H1 (cell line): ENCODE results near the gene CEMIP2. TPM values are rescaled to one million over a fixed set of nuclear protein-coding genes. Genes with fewer than 3 reads are reported as not detected.

ENCODE experiments used
- CTCF ChIA-PET: fragments of 300-600 bp; sonication (Branson Sonifier 250); formaldehyde crosslinking; loops from one replicate; lab custom pipeline; 2021; ENCODE audit not compliant: partially characterized antibody; lab: Charles Lee
- POLR2A ChIA-PET: fragments of 300-600 bp; sonication (Branson Sonifier 250); formaldehyde crosslinking; loops from one replicate; lab custom pipeline; 2021; ENCODE audit warnings: inconsistent platforms; ENCODE audit not compliant: partially characterized antibody; lab: Charles Lee
- DNase-seq, 2 experiments: peaks; one replicate each; pipeline versions ENCODE4 v3.0.0 to v3.0.0-alpha.2; 2010 to 2022; ENCODE audit warnings: low spot score in 2 of 2, low read depth in 1 of 2, mixed read lengths in 1 of 2
- FAIRE-seq: peaks from 2 replicates; lab custom pipeline; 2011; peaks lifted over from hg19 to GRCh38; lab: Jason Lieb, UNC
- H2AFZ ChIP-seq: 2 replicates; pipeline ENCODE4 v1.8.1; 2012; ENCODE audit warnings: low read length, inconsistent platforms
- H2AK5ac ChIP-seq: 2 replicates; pipeline ENCODE4 v1.6.1; 2013; ENCODE audit warnings: low read depth, low read length
- H2BK120ac ChIP-seq: replicated peaks from 2 replicates; pipeline ENCODE3; 2013; ENCODE audit warnings: low read depth, low read length, inconsistent platforms
- H2BK12ac ChIP-seq: 2 replicates; pipeline ENCODE4 v1.6.1; 2013; ENCODE audit warnings: low read depth, low read length
- H2BK15ac ChIP-seq: 2 replicates; pipeline ENCODE4 v1.6.1; 2013; ENCODE audit warnings: low read length
- H2BK20ac ChIP-seq: 2 replicates; pipeline ENCODE4 v1.6.1; 2013; ENCODE audit warnings: low read length
- H2BK5ac ChIP-seq: 2 replicates; pipeline ENCODE4 v1.6.1; 2013; ENCODE audit warnings: low read depth, low read length
- H3K14ac ChIP-seq: 2 replicates; pipeline ENCODE4 v1.6.1; 2013; ENCODE audit warnings: inconsistent platforms; ENCODE audit not compliant: insufficient read length
- H3K18ac ChIP-seq: 2 replicates; pipeline ENCODE4 v1.6.1; 2013; ENCODE audit warnings: low read length; ENCODE audit errors: extremely low read depth
- H3K23ac ChIP-seq: 2 replicates; pipeline ENCODE4 v1.6.1; 2013; ENCODE audit warnings: inconsistent platforms; ENCODE audit not compliant: insufficient read length
- H3K23me2 ChIP-seq: 2 replicates; pipeline ENCODE4 v1.6.1; 2013; ENCODE audit warnings: low read depth, low read length
- H3K27ac ChIP-seq: 2 replicates; pipeline ENCODE4 v1.6.1; 2011; ENCODE audit warnings: low read depth, low read length, inconsistent platforms
- H3K27me3 ChIP-seq, 4 experiments: replicated peaks in 1 of 4; 1 replicate in 1 of 4; 2 replicates in 3 of 4; pipeline versions ENCODE4 v1.6.1 to v1.8.1; 2011 to 2013; ENCODE audit warnings: low read length in 3 of 4, mild to moderate bottlenecking in 3 of 4, inconsistent platforms in 2 of 4, mixed read lengths in 2 of 4, moderate library complexity in 1 of 4; ENCODE audit not compliant: control insufficient read depth in 3 of 4, insufficient read depth in 3 of 4; ENCODE audit errors: extremely low read depth in 1 of 4
- H3K36me3 ChIP-seq, 4 experiments: 2 replicates each; pipeline versions ENCODE4 v1.6.1 to v1.8.1; 2011 to 2013; ENCODE audit warnings: mild to moderate bottlenecking in 4 of 4, low read length in 3 of 4, moderate library complexity in 2 of 4, control low read depth in 1 of 4, inconsistent platforms in 1 of 4; ENCODE audit not compliant: insufficient read depth in 4 of 4, control insufficient read depth in 2 of 4
- H3K4ac ChIP-seq: replicated peaks from 2 replicates; pipeline ENCODE3; 2013; ENCODE audit warnings: low read length, low read depth, mixed read lengths, inconsistent platforms; ENCODE audit not compliant: insufficient read length
- H3K4me1 ChIP-seq, 4 experiments: replicated peaks in 1 of 4; 1 replicate in 1 of 4; 2 replicates in 3 of 4; pipeline versions ENCODE4 v1.6.1 to v1.8.1; 2011 to 2013; ENCODE audit warnings: low read length in 3 of 4, inconsistent platforms in 2 of 4, mixed read lengths in 1 of 4; ENCODE audit not compliant: insufficient read depth in 4 of 4, control insufficient read depth in 3 of 4
- H3K4me2 ChIP-seq, 2 experiments: 2 replicates each; pipeline versions ENCODE4 v1.6.1 to v1.8.1; 2011 to 2013; ENCODE audit warnings: low read depth in 2 of 2, low read length in 2 of 2, control low read depth in 1 of 2, inconsistent platforms in 1 of 2, mild to moderate bottlenecking in 1 of 2; ENCODE audit not compliant: insufficient read depth in 1 of 2
- H3K4me3 ChIP-seq, 4 experiments: fragments of 200-600, 300-600 bp in 1 of 4; sonication (generic), shearing (Covaris generic), sonication (Bioruptor Twin) in 1 of 4; 2 replicates each; pipeline versions ENCODE4 v1.5.1 to v1.8.1; 2011 to 2016; ENCODE audit warnings: low read length in 4 of 4, low read depth in 3 of 4, control low read depth in 2 of 4, inconsistent platforms in 2 of 4, mild to moderate bottlenecking in 2 of 4, mixed read lengths in 1 of 4, moderate library complexity in 1 of 4; ENCODE audit not compliant: insufficient read depth in 2 of 4; ENCODE audit errors: extremely low read depth in 1 of 4
- H3K56ac ChIP-seq: replicated peaks from 2 replicates; pipeline ENCODE3; 2013; ENCODE audit warnings: low read depth, mild to moderate bottlenecking, mixed read lengths, low read length, inconsistent platforms; ENCODE audit not compliant: insufficient read length
- H3K79me1 ChIP-seq: 2 replicates; pipeline ENCODE4 v1.6.1; 2013; ENCODE audit warnings: low read depth, low read length, control low read depth
- H3K79me2 ChIP-seq, 2 experiments: 2 replicates each; pipeline versions ENCODE4 v1.6.1 to v1.8.1; 2012 to 2013; ENCODE audit warnings: low read length in 2 of 2, mild to moderate bottlenecking in 2 of 2, inconsistent platforms in 1 of 2; ENCODE audit not compliant: insufficient read depth in 2 of 2, control insufficient read depth in 1 of 2
- H3K9ac ChIP-seq, 4 experiments: replicated peaks in 1 of 4; 1 replicate in 1 of 4; 2 replicates in 3 of 4; pipeline versions ENCODE4 v1.6.1 to v1.8.1; 2011 to 2013; ENCODE audit warnings: low read depth in 3 of 4, low read length in 3 of 4, control low read depth in 2 of 4, mild to moderate bottlenecking in 2 of 4, moderate library complexity in 2 of 4, inconsistent platforms in 1 of 4; ENCODE audit errors: extremely low read depth in 1 of 4
- H3K9me3 ChIP-seq, 2 experiments: 2 replicates each; pipeline versions ENCODE4 v1.6.1 to v1.8.1; 2012 to 2013; ENCODE audit warnings: mild to moderate bottlenecking in 2 of 2, moderate library complexity in 2 of 2, control low read depth in 1 of 2, inconsistent platforms in 1 of 2, low read depth in 1 of 2, low read length in 1 of 2, mixed read lengths in 1 of 2; ENCODE audit not compliant: insufficient read depth in 2 of 2
- H4K20me1 ChIP-seq, 2 experiments: replicated peaks in 1 of 2; 2 replicates each; pipeline versions ENCODE3 to v1.8.1; 2011 to 2013; ENCODE audit warnings: inconsistent platforms in 2 of 2, low read length in 2 of 2, mild to moderate bottlenecking in 1 of 2; ENCODE audit not compliant: insufficient read depth in 2 of 2, control insufficient read depth in 1 of 2
- H4K5ac ChIP-seq: 2 replicates; pipeline ENCODE4 v1.6.1; 2013; ENCODE audit warnings: low read length, low read depth, mixed read lengths, inconsistent platforms; ENCODE audit not compliant: insufficient read length
- H4K8ac ChIP-seq: 2 replicates; pipeline ENCODE4 v1.8.0; 2013; ENCODE audit warnings: mild to moderate bottlenecking, moderate library complexity, low read length, inconsistent platforms; ENCODE audit not compliant: insufficient read depth; ENCODE audit errors: extremely low read depth
- H4K91ac ChIP-seq: replicated peaks from 2 replicates; pipeline ENCODE3; 2013; ENCODE audit warnings: low read length, mixed read lengths, inconsistent platforms; ENCODE audit not compliant: insufficient read length
- CEBPB ChIP-seq: IDR thresholded peaks from 2 replicates; pipeline ENCODE4 v1.6.1; 2012; ENCODE audit warnings: low read depth, low read length
- JUND ChIP-seq: IDR thresholded peaks from 2 replicates; pipeline ENCODE4 v1.6.1; 2011; ENCODE audit warnings: mild to moderate bottlenecking, improper control_type of control experiment, low read length
- KDM5A ChIP-seq: fragments of 200-600 bp; IDR thresholded peaks from 2 replicates; pipeline ENCODE4 v1.7.1; 2012; ENCODE audit warnings: mild to moderate bottlenecking, low read length, inconsistent platforms, mixed read lengths
- SIRT6 ChIP-seq: IDR thresholded peaks from one replicate; pipeline ENCODE4 v1.7.1; 2012; ENCODE audit warnings: low read length, inconsistent platforms
- SP2 ChIP-seq: IDR thresholded peaks from 2 replicates; pipeline ENCODE4 v1.6.1; 2012; ENCODE audit warnings: mild to moderate bottlenecking, low read length, inconsistent platforms
- polyA plus RNA-seq, 7 experiments: library from polyadenylated mRNA; depleted of rRNA in 3 of 7; stranded (reverse) in 5 of 7; unstranded in 2 of 7; fragments of >200 nt in 5 of 7; fragments of 200-250 nt in 2 of 7; gene quantifications; 1 replicate in 5 of 7; 2 replicates in 1 of 7; 4 replicates in 1 of 7; pipeline versions ENCODE4 v1.2.1 to v1.2.3, GENCODE V29; 2011 to 2013; ENCODE audit warnings: missing spikeins in 2 of 7, mixed read lengths in 2 of 7
- total RNA-seq: library from RNA; stranded (reverse); fragmentation: NEBNext Ultra II Directional; extraction: Animal tissue kit (Norgen Biotek cat#: 25700); gene quantifications from 2 replicates; pipeline ENCODE4 v1.2.1, GENCODE V29; 2021
- TF ChIP-seq, protein P1 (sequence below): IDR thresholded peaks from 2 replicates; pipeline ENCODE4 v1.6.1; 2011; ENCODE audit warnings: low read length, improper control_type of control experiment
- TF ChIP-seq, protein P2 (sequence below): IDR thresholded peaks from 2 replicates; pipeline ENCODE4 v1.6.1; 2011; ENCODE audit warnings: low read depth, mild to moderate bottlenecking, low read length; ENCODE audit not compliant: insufficient read depth
- TF ChIP-seq, protein P3 (sequence below): IDR thresholded peaks from 2 replicates; pipeline ENCODE4 v1.6.1; 2012; ENCODE audit warnings: inconsistent platforms

The CEMIP2 gene
- total and polyA plus RNA-seq, 2 of the 8 experiments (the other 6 are each of a cell fraction or from before 2014, with no cell fraction given), result 25.2 to 52.1 TPM

DNA sequence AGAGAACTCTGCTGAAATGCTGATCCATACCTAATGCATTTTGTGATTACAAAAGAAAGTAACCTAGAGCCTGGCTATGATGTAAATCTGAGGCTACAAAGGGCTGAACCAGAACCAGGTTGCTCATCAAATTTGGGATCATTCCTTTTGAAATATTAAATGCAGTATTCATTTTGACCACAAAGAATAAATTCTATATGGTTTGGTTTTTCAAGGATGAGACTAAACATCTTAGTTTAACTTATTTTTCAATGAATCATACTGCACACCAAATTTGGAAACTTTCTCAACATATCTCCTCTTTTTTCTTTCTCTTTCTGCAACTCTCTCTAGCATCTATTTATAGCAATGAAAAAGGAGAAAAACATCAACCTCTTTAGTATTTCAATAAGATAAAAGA is 46.5 kb downstream of the CEMIP2 start:
- H3K9ac ChIP-seq, result no peak overlapping the region
- no peak overlapping the region for H3K14ac ChIP-seq
- H3K23ac ChIP-seq, result no peak overlapping the region
- H3K23me2 ChIP-seq, result no peaks in the 10 kb centered on the region
- H3K79me2 ChIP-seq, result peaks cover 0 to 3% of the 10 kb centered on the region in 2 experiments; a peak in 1 of 4 replicates
- CTCF ChIA-PET, result no interaction called here
- no peak overlapping the region for H3K4me2 ChIP-seq
- no peak overlapping the region for H3K4me3 ChIP-seq
- H3K36me3 ChIP-seq, result peaks cover 14 to 62% (median 30%) of the 10 kb centered on the region in 4 experiments; a peak in 7 of 8 replicates
- no peak overlapping the region for H2BK12ac ChIP-seq
- H4K91ac ChIP-seq, result no peak overlapping the region
- H4K8ac ChIP-seq, result no peak overlapping the region
- no peak overlapping the region for H2BK15ac ChIP-seq
- H2BK5ac ChIP-seq, result no peak overlapping the region
- H2AFZ ChIP-seq, result no peak overlapping the region
- peaks cover 0 to 2% of the 10 kb centered on the region in 2 experiments for H4K20me1 ChIP-seq
- H3K9me3 ChIP-seq, result no peaks in the 10 kb centered on the region
- DNase-seq, result no peak
- H3K79me1 ChIP-seq, result no peaks in the 10 kb centered on the region
- no peaks in the 10 kb centered on the region for H3K27me3 ChIP-seq
- no peaks in the 10 kb centered on the region for H3K4me1 ChIP-seq
- H3K27ac ChIP-seq, result no peak overlapping the region
- no peak overlapping the region for H2BK20ac ChIP-seq
- no peak overlapping the region for H3K4ac ChIP-seq
- no peak overlapping the region for H3K56ac ChIP-seq
- no peak overlapping the region for H2AK5ac ChIP-seq
- POLR2A ChIA-PET, result no interaction called here
- no peak for FAIRE-seq
- no peak overlapping the region for H3K18ac ChIP-seq
- H2BK120ac ChIP-seq, result no peak overlapping the region
- no peak for TF ChIP-seq SP2
- no peak for TF ChIP-seq KDM5A
- no peak for TF ChIP-seq JUND
- TF ChIP-seq, protein P1, sequence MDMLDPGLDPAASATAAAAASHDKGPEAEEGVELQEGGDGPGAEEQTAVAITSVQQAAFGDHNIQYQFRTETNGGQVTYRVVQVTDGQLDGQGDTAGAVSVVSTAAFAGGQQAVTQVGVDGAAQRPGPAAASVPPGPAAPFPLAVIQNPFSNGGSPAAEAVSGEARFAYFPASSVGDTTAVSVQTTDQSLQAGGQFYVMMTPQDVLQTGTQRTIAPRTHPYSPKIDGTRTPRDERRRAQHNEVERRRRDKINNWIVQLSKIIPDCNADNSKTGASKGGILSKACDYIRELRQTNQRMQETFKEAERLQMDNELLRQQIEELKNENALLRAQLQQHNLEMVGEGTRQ, result no peak
- TF ChIP-seq, protein P2, sequence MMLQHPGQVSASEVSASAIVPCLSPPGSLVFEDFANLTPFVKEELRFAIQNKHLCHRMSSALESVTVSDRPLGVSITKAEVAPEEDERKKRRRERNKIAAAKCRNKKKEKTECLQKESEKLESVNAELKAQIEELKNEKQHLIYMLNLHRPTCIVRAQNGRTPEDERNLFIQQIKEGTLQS, result no peak
- TF ChIP-seq SIRT6, result no peak
- no peak for TF ChIP-seq CEBPB
- TF ChIP-seq, protein P3, sequence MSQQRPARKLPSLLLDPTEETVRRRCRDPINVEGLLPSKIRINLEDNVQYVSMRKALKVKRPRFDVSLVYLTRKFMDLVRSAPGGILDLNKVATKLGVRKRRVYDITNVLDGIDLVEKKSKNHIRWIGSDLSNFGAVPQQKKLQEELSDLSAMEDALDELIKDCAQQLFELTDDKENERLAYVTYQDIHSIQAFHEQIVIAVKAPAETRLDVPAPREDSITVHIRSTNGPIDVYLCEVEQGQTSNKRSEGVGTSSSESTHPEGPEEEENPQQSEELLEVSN, result no peak
- H4K5ac ChIP-seq, result no peak overlapping the region
